OCI-LY7 (cell line): ENCODE results near the gene BST1.

Experiments
- CTCF ChIP-seq: fragments of 200-600 bp; sonication (generic); conservative IDR thresholded peaks from 2 replicates; pipeline ENCODE4 v1.5.1; 2014; ENCODE audit warnings: mild to moderate bottlenecking, antibody characterized with exemption, low read length, moderate library complexity, mixed read lengths
- EZH2phosphoT487 ChIP-seq: fragments of 200-600 bp; sonication (generic); IDR thresholded peaks from 2 replicates; pipeline ENCODE4 v1.6.1; 2018; ENCODE audit warnings: low read depth, borderline replicate concordance, mild to moderate bottlenecking, mixed run types, antibody characterized with exemption, low read length, moderate library complexity, mixed read lengths

- TF ChIP-seq CTCF, result no peak
- TF ChIP-seq EZH2phosphoT487, result no peak
These were observed 14.8 kb upstream of the BST1 start for GRCh38 chr4:15688051-15688450.
